HG03095 (cell line): ENCODE results near the gene HMGN5.

Source experiments
- ATAC-seq: cut with Tn5 transposase; IDR thresholded peaks from one replicate; pipeline ENCODE4 v1.9.1; 2021; ENCODE audit warnings: moderate library complexity; ENCODE audit not compliant: unreplicated experiment

Gene HMGN5, protein sequence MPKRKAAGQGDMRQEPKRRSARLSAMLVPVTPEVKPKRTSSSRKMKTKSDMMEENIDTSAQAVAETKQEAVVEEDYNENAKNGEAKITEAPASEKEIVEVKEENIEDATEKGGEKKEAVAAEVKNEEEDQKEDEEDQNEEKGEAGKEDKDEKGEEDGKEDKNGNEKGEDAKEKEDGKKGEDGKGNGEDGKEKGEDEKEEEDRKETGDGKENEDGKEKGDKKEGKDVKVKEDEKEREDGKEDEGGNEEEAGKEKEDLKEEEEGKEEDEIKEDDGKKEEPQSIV

DNA sequence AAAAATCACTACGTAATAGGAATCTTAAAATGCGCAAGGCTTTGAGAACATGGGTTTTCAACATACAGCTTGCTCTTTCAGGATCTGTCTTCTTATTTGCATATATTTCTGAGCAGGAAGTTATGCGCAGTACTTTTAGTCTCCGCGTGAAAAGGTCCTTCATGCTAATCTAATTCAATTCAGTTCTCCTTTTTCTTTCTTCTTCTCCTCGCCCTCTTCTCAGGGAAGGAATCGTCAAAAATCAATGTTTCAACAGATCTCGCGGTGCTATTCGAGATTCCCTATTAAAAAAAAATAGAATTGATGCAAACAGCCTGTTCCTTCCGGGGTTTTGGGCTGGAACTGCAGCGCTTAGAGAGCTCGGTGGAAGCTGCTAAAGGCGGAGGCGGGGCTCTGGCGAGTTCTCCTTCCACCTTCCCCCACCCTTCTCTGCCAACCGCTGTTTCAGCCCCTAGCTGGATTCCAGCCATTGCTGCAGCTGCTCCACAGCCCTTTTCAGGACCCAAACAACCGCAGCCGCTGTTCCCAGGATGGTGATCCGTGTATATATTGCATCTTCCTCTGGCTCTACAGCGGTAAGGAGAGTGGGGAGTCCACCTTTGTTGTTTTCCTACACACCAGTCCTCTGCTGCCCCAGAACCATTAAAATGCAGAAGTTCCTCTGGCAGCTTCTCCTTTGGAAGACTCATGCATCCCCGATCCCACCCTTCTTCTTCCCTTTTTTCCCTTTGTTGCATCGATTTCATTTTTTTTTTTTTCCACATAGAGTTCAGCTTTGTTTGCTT lies at the start of gene HMGN5, which contains the start of gene SH3BGRL:
Gene HMGN5, minus strand, starts transcription at position 243 of the 785 bp plus-strand sequence. CDS start 80,364 bp downstream, outside the sequence.
Gene SH3BGRL, plus strand, starts transcription at position 432 of the 785 bp plus-strand sequence. Its CDS starts 99 bp downstream, at position 531.
- ATAC-seq, result peak; percentile 95

DNA sequence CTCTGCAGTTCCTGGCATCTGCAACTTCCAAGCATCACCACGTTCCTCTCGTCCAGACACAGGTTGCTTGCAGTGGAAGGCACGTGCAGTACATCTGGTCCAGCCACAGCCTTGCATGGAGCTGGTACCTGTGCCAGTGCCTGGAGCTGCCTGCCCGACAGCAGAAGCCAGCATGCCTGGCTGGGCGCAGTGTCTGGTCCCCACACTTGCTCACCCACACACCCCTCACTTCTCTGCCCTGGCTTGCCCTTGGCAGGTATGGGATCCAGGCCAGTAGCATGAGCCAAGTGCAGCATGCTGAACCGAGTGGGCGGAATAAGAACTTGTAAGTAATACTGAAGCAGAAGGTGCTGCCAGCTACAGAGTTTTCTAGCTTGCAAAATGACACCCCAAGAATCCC lies 40.0 kb upstream of the HMGN5 start:
- ATAC-seq, result no peak

DNA sequence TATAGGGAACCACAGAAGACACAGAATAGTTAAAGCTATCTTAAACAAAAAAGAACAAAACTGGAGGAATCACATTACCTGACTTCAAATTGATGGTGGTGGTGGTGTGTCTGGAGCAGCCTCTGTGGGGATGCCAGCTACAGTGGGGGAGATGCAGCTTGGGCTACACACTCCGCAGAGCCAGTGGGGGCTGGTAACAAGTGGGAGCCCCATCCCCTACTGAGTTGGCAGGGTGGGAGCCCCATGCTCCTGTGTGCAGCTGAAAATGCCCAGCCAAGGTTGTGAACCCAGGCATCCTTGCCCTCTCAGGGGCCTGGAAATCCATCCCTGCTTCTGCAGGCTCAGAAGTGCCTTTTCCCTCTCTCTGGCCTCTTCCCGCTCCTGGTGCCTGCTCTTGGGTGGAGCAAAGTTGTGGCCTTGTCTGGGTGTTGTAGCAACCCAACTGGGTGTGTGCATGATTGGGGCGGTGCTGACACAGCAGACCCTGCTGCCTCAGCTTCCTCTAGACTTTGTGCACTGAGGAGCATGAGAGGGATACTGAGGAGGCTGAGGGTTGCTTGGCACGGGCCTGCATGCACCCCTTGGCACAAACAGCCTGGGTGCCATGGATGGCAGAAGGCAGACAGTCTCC lies 39.1 kb upstream of the HMGN5 start:
- ATAC-seq, result no peak

DNA sequence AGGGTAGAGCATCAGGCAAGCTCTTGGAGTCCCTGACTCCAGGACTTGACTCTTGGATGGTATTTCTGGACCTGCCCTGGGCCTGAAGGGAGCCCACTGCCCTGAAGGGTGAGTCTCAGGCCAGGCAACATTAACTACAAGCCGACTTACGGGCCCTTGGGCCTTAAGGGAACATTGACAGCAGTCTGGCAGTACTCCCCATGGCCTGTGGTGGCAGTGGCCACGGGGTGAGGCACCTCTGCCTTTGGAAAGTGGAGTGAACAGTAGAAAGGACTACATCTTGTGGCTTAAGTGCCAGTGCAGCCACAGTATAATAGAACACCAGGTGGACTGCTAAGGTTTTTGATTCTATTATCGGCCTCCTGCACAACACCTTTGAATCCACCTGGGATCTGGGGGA lies 36.5 kb upstream of the HMGN5 start:
- no peak for ATAC-seq

DNA sequence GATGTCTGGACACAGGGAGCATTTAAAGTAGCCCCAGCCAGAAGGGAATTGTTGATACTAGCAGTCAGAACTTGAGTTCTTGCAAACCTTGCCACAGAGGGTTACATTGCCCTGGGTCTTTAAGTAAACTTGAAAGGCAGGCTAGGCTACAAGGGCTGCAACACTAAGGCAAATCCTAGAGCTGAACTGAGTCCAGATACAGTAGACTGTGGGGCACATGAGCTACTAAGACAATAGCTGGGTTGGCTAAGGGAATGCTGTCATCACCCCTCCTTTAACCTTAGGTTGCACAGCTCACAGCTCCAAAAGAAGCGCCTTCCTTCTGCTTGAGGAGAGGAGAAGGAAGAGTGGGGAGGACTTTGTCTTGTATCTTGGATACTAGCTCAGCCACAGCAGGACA lies 35.8 kb upstream of the HMGN5 start:
- no peak for ATAC-seq

DNA sequence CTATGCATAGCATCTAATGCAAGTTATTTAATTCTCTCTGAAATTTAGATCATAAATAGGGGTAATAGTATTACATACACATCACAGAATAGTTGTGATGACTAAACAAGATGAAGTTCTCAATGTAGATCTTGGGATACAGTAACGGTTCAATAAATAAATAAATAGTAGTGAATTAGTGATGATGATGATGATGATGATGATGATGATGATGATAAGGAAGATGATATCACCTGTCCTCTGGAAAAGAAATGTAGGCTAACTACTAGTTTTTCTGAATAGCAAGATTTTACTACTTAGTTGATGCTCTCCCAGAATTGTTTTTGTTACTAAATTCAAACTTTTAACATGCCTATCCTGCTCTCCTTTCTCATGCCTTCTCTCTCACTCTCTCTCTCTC lies 30.5 kb upstream of the HMGN5 start:
- ATAC-seq, result no peak

DNA sequence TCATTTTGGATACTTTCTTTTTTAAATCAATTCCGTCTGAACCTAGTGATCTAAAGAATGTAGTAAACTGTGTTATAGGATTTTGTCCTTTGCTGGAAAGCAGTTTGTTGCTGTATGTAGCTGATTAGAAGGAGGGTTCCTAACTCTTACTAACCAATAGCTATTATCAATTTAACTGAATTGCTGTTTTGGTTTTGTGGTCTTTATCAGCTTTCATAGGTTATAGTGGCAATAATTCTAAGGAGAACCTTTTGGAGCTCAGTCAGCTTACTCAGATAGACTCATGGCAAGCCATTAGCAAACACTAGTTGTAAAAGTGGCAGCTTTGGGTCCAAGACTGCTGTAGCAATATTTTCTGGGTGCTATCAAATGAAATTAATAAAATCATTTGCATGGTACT lies 29.8 kb upstream of the HMGN5 start:
- no peak for ATAC-seq

DNA sequence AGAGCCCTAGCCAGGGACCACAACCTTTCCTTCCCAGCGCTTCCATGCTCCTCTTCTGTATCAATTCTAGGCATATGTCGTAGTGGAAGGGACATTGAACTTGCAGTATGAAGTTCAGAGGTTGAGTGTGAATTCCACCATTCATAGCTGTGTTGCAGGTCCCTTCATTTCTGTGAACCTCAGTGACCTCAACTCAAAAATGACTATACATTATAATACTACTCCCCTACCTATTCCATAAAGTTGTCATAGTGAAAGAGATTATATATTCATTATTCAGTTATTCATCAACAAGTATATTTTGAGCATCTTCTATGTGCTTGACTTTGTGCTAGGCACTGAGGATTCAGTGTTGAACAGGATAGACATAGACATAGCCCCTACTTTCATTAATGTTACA lies 28.2 kb upstream of the HMGN5 start:
- no peak for ATAC-seq

DNA sequence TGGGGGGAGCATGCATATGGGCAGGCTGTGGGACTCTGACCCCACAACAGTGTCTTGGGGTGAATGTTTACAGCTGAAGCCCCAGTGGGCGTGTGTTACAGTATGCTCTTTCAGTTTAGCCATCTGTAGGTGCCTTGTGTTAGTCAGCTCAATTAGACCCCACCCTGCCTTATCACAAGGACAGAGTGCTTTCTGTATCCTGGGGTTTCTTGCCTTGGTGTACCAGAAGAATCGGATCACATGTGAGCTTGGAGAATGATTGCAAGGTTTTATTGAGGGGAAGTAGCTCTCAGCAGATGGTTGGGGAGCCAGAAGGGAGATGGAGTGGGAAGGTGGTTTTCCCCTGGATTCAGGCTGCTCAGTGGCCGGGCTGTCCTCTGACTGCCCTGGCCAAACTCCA lies 27.5 kb upstream of the HMGN5 start:
- no peak for ATAC-seq

DNA sequence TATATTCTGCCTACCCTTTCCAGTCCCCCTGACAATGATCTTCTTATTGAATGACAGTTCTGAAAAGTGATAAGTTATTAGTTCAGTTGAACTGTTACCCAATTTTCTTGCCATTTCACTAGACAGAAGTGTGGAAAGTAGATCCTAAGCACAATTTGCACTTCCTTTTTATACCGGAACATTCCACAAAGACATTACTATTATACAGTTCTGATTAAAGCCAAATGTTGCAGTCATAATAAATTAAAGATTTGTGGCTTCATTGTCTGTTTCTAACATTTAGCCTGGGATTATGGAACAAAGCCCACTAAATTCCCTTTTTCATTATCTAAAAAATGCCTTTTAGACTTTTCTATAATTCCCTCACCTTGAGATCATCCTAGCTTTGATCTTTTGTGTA lies 14.0 kb upstream of the HMGN5 start:
- no peak for ATAC-seq

DNA sequence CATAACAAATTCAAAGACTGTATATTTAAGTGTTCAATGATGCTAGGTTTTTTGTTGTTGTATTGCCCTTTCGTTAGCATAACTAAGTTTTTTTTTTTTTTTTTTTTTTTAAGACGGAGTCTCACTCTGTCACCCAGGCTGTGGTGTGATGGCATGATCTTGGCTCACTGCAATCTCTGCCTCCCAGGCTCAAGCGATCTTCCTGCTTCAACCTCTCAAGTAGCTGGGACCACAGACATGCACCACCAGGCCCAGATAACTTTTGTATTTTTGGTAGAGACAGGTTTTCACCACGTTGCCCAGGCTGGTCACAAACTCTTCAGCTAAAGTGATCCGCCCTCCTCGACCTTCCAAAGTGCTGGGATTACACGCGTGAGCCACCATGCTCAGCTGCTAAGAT lies 7.2 kb upstream of the HMGN5 start:
- no peak for ATAC-seq

DNA sequence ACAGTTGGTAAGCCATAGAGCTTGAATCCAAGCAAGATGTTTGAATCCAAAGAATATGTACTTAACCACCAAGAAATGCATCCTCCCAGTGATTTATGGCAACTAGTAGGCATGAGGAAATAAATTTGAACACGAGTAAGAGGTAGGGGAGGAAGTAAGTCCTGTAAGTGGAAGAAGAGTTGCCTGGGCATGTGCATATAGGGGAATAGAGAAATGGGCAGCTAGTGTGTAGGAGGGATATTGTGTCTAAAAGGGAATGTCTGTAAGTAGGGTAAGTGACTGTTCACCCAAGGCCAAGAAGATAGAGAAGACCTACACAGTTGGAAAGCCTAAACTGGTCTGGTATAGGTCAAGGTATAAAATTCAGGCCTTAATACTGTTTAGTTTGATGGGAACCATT lies 4.8 kb upstream of the HMGN5 start:
- no peak for ATAC-seq

DNA sequence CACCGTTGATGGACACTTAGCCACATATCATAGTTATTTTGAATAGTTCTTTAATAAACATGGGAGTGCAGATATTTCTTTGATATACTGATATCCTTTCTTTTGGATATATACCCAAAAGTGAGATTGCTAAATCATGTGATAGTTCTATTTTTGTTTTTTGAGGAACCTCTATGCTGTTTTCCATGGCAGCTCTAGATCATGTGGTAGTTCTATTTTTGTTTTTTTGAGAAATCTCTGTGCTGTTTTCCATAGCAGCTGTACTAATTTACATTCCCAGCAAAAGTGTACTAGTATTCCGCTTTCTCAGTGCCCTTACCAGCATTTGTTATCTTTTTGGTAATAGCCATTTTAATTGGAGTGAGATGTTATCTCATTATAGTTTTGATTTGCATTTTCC lies 3.8 kb upstream of the HMGN5 start:
- no peak for ATAC-seq

DNA sequence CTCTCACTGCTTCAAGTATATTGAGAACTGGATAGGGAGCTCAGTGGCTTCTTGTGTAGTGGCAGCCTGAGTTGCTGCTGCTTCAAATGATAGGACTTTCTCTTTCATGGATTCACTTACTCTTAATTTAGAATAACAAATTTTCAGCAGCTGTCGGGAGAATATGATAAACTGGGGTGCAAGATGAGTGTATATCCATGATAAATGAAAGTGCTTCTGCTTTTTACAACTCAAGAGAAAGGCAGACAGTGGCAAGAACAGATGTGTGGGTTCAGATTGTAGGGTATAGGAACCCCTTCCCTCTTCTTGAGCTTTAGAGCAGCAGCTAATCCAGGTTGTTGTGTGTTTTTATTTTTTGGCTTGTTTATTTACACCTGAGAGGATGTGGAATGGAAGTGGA lies 1.2 kb upstream of the HMGN5 start:
- no peak for ATAC-seq

DNA sequence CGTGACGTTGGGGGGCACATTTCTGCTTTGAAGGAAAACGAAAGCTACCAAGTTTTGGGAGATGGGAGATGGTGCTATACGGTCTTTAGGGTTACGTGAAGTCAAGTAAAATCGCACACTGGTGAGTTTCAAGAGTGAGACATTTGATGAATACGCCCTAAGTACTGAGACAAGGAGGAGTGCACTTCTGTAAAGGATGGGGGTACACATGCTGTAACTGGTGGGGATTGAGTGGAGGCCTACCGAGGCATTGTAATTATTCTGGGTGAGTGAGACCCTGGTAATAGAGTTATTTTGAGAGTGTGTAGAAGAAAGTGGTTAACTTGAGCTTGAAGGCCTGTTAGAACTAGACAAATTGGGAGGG lies 725 bp upstream of the HMGN5 start:
- ATAC-seq, result no peak

DNA sequence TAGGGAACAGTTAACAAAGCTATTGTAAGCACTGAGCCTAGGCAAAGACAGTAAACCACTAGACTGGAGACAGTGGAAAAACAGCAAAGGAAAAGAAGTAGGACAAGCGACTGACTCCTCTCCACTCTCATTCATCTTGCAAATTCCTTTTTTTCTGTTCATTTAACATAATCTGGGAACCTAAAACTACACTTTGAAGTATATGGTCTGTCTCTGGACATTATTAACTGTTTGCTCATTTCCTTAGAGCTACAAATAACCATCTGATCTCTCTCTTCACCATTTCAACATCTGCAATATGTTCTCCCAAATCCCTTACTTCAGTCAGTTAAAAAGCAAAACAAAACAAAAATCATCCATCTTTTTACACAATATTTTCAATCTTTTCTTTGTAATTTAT lies 642 bp downstream of the HMGN5 start:
- ATAC-seq, result no peak

DNA sequence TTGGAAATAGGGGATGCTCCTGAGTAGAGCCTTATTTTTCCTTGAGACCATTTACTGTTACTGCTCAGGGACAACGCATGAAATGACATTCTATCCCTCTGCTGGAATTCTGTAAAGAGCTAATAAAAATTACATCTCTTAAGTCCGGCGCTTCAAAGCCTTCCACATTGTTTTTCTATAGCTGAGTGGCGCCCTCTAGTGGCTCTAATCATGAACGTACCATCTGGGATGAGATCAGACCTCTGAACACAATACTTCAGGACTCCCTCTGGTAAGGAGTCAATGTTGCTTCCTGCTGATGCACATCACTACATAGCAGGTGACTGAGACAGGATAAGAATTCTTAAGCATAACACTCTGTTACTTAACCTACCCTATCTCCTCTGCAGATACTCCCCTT lies 6.0 kb downstream of the HMGN5 start:
- peak; percentile 95 for ATAC-seq

DNA sequence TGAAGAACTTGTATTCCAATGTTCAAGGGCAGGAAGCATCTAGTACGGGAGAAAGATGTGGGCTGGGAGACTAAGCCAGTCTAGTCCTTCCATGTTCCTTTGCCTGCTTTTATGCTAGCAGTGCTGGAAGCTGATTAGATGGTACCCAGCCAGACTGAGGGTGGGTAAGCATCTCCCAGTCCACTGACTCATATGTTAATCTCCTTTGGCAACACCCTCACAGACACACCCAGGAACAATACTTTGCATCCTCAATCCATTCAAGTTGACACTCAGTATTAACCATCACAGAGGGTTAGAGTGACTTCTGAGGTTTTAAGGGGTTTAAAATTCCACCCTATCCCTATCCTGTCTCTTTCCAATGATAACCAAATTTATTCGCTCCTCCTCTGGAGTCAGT lies 6.5 kb downstream of the HMGN5 start:
- ATAC-seq, result no peak

DNA sequence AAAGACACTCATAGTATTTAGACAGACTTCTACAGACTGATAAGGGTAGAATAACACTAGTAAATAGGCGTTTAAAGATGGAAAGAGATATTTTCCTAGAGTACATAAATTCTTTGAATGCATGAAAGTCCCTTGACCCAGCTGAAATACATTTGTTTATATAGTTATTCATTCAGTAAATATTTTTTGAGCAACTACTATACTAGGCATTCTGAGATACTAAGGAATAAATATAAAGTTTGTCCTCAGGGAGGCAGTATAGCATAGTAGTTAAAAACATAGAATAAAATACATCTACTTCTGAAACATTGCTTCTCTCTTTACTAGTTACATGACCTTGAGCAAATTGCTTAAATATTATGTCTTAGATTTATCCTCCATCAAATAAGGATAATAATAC lies 27.4 kb downstream of the HMGN5 start:
- ATAC-seq, result no peak

DNA sequence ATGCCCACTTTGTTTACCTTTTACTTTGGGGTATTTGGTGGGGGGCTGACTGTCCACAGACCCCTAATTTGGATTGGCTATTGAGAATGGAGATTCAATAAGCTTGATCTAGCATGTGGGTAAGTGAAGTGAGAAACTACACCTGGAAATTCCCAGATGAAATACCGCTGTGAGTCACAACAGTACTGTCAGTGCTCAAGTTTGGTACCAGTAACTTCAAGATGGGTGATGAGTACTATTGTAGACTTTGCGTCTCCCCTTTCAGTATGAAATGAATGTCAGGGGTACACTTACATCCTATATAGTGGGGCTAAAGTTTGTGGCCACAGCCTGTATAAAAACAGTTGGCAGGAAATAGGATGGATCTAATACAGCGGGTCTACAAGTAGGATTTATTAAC lies 33.3 kb downstream of the HMGN5 start:
- ATAC-seq, result no peak

DNA sequence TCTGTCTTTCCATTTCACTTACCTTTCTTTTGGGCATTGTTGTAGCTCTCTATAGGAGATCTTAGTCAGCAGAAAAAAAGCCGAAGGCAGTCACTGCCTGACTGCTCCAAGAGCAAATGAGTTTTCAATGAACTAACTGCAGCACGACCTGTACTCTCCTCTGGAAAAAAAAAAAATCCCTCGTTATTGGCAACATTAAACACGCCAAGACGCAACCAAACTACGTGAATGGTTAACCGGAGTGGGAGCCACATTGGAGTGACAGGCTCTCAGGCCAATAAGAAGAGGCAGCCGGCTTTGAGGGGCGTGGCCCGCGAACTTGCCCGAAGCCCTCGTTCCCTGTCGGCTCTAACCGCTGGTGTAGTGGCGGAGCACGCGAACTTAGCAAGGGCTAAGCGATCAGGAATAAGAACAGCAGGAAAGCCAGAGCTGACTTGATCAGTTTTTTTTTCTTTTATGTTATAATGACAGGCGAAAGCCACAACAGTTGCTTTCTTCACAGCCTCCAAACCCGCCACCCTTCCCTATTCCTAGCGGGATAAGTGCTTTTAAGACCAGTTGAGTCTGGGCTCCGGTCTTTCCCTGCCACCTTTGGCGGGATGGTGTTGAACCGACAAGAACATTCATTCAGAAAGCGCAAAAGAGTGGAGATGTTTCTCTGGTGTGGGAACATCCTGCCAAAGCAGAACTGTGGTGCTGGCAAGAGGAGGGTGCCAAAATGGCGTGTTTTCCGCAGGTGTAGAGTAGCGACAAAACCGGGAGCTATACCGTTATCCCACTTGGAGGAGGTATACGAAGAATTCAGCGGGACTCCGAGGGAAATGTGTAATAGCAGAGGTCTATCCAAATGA lies 80.0 kb downstream of the HMGN5 start:
- ATAC-seq, result peak; percentile 94
